Tibial artery (tissue), 4 donors: Measurements from ENCODE around the gene ROM1.
A peak's percentile ranks its signal among the peaks of the same experiment; 100 is the strongest.
"Not testable (repeated sequence)": the region's sequence is repeated elsewhere in the genome, so short reads cannot be mapped to it uniquely, and the experiment has no call there.

Experiments used
- DNase-seq, 2 donors: peaks; one replicate each; pipeline ENCODE4 v3.0.0-alpha.2; 2019
- H3K27ac ChIP-seq, 2 donors: fragments of 200-600 bp; sonication (generic) in 1 of 2; 1 replicate in 1 of 2; 2 replicates in 1 of 2; pipeline ENCODE4 v1.5.1; 2018 to 2019; ENCODE audit warnings: mild to moderate bottlenecking in 1 of 2
- H3K27me3 ChIP-seq, 2 donors: fragments of 200-600 bp; sonication (generic) in 1 of 2; one replicate each; pipeline versions ENCODE4 v1.5.1 to v1.6.0; 2016 to 2019
- H3K36me3 ChIP-seq, 3 donors: fragments of 200-600 bp; sonication (generic) in 2 of 3; one replicate each; pipeline ENCODE4 v1.5.1; 2016 to 2019; ENCODE audit warnings: mild to moderate bottlenecking in 2 of 3
- H3K4me1 ChIP-seq, 4 donors: fragments of 200-600 bp; sonication (generic) in 2 of 4; 1 replicate in 3 of 4; 2 replicates in 1 of 4; pipeline ENCODE4 v1.5.1; 2016 to 2019
- H3K4me3 ChIP-seq, 2 donors: fragments of 200-600 bp; sonication (generic) in 1 of 2; 1 replicate in 1 of 2; 2 replicates in 1 of 2; pipeline ENCODE4 v1.5.1; 2018 to 2019; ENCODE audit warnings: mild to moderate bottlenecking in 2 of 2
- H3K9me3 ChIP-seq, 3 donors: fragments of 200-600 bp; sonication (generic) in 1 of 3; one replicate each; pipeline ENCODE4 v1.5.1; 2016 to 2019
- intact Hi-C: fragments of 100-400 bp; cut with DNase I; formaldehyde crosslinking; loops from one replicate; pipeline ENCODE4 v1.15.0; 2023; ENCODE audit warnings: low total_unique reads
- TF ChIP-seq, protein P1 (sequence below), 2 experiments: fragments of 200-600 bp in 1 of 2; fragments of 450-650 bp in 1 of 2; IDR thresholded peaks; one replicate each; pipeline ENCODE4 v1.5.1; 2017 to 2019; ENCODE audit warnings: antibody characterized with exemption in 2 of 2, mild to moderate bottlenecking in 1 of 2, moderate library complexity in 1 of 2

Gene ROM1

DNA sequence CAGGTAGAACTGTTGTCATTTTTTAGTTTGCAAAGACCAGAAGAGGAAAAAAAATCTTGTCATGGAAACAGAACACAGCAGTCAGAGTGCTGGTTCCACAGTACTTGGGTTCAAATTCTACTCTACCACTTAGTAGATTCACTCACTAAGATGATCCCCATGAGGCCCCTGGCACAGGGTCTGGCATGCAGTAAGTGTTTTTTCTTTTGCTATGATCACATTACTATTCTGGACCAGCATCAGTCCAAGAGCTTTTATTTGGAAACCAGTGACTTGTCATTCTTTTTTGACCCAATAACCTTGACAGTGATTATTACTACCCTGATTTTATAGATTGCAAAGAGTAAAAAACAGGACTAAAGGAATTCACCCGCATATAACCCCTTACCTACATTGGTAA, 43.4 kb upstream of the ROM1 start:
- DNase-seq: no peak
- TF ChIP-seq, protein P1, sequence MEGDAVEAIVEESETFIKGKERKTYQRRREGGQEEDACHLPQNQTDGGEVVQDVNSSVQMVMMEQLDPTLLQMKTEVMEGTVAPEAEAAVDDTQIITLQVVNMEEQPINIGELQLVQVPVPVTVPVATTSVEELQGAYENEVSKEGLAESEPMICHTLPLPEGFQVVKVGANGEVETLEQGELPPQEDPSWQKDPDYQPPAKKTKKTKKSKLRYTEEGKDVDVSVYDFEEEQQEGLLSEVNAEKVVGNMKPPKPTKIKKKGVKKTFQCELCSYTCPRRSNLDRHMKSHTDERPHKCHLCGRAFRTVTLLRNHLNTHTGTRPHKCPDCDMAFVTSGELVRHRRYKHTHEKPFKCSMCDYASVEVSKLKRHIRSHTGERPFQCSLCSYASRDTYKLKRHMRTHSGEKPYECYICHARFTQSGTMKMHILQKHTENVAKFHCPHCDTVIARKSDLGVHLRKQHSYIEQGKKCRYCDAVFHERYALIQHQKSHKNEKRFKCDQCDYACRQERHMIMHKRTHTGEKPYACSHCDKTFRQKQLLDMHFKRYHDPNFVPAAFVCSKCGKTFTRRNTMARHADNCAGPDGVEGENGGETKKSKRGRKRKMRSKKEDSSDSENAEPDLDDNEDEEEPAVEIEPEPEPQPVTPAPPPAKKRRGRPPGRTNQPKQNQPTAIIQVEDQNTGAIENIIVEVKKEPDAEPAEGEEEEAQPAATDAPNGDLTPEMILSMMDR (IDR thresholded peaks at IDR 0.05): no peak
- Histone ChIP-seq H3K27ac (peak overlapping the region in 1 of 2 donors; percentile 10), H3K4me1 (peaks cover 0 to 21% (median 8%) of the 10 kb centered on the region in 4 donors), H3K36me3 (peaks cover 59 to 76% (median 65%) of the 10 kb centered on the region in 3 donors), H3K9me3 (no peaks in the 10 kb centered on the region), H3K27me3 (no peaks in the 10 kb centered on the region), H3K4me3 (no peak overlapping the region)
- intact Hi-C loops: no loop called here

GRCh38 chr11:62570903-62571302, 42.2 kb upstream of the ROM1 start:
- H3K27ac ChIP-seq, intact Hi-C loops: not testable (repeated sequence)

DNA sequence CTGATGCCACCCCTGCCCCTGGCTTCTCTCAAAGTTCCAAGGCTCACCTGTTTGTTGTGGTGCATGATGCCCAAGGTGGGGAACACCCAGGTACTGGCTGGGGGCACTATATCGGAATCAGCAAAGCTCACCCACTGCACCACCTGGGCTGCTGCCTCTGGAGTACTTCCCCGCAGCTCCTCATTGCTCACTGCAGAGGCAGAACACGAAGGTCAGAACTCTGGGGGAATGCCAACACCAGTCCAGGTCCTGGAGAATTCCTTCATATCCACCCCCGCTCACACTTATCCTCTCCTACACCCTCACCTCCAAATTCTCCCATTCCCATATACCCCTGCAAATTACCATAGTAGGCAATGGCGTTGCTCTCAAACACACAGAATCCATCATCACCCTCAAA, 41.6 kb upstream of the ROM1 start:
- H3K27me3 ChIP-seq, intact Hi-C loops, H3K4me3 ChIP-seq, H3K9me3 ChIP-seq, DNase-seq: not testable (repeated sequence)
- H3K36me3 ChIP-seq: peaks cover 51 to 67% (median 55%) of the 10 kb centered on the region in 3 donors
- peak overlapping the region in 1 of 2 donors; percentile 82 for H3K27ac ChIP-seq
- H3K4me1 ChIP-seq: peaks cover 0 to 35% (median 20%) of the 10 kb centered on the region in 4 donors

More at GRCh38 chr11:62570903-62571302, 42.2 kb upstream of the ROM1 start:
- not testable (repeated sequence) for DNase-seq, H3K9me3 ChIP-seq, H3K4me3 ChIP-seq, H3K27me3 ChIP-seq
- Histone ChIP-seq H3K36me3 (peaks cover 50 to 67% (median 55%) of the 10 kb centered on the region in 3 donors), H3K4me1 (peaks cover 0 to 34% (median 19%) of the 10 kb centered on the region in 4 donors)

GRCh38 chr11:62572431-62572830, 40.6 kb upstream of the ROM1 start:
- H3K4me3 ChIP-seq: peak overlapping the region; percentile 71 to 82
- DNase-seq: no peak
- H3K4me1 ChIP-seq: peaks cover 0 to 35% (median 20%) of the 10 kb centered on the region in 4 donors
- no peaks in the 10 kb centered on the region for H3K9me3 ChIP-seq
- no peaks in the 10 kb centered on the region for H3K27me3 ChIP-seq
- intact Hi-C loops: no loop called here
- H3K36me3 ChIP-seq: peaks cover 42 to 67% (median 47%) of the 10 kb centered on the region in 3 donors
- H3K27ac ChIP-seq: peak overlapping the region; percentile 82 to 95
- TF ChIP-seq, protein P1 (IDR thresholded peaks at IDR 0.05): no peak

- Histone ChIP-seq H3K27me3 (no peaks in the 10 kb centered on the region), H3K4me3 (peak overlapping the region; percentile 71 to 82), H3K4me1 (peaks cover 0 to 35% (median 20%) of the 10 kb centered on the region in 4 donors), H3K27ac (peak overlapping the region; percentile 82 to 95), H3K9me3 (no peaks in the 10 kb centered on the region), H3K36me3 (peaks cover 41 to 67% (median 43%) of the 10 kb centered on the region in 3 donors)
- TF ChIP-seq, protein P1 (IDR thresholded peaks at IDR 0.05): no peak
- intact Hi-C loops: no loop called here
- peak in 1 of 2 donors; percentile 68 for DNase-seq
Measured at GRCh38 chr11:62573006-62573591, 40.0 kb upstream of the ROM1 start.

GRCh38 chr11:62573592-62574362, 39.3 kb upstream of the ROM1 start, which contains the start of gene EEF1G:
Gene EEF1G (minus strand): TSS chr11:62573891. CDS start chr11:62573842, 49 bp downstream.
- Histone ChIP-seq H3K36me3 (peaks cover 41 to 67% (median 45%) of the 10 kb centered on the region in 3 donors), H3K4me1 (peaks cover 0 to 35% (median 20%) of the 10 kb centered on the region in 4 donors), H3K27me3 (no peaks in the 10 kb centered on the region), H3K9me3 (no peaks in the 10 kb centered on the region), H3K27ac (peak within 1 kb of the TSS; percentile 89 to 95), H3K4me3 (peak within 1 kb of the TSS; percentile 71 to 82)
- DNase-seq: peak; percentile 100
- intact Hi-C loops: no loop called here
- TF ChIP-seq, protein P1 (IDR thresholded peaks at IDR 0.05): no peak
